GM12892 (cell line): ENCODE measurements around the gene KEL.

Experiments used
- POLR2A ChIP-seq: IDR thresholded peaks from 2 replicates; pipeline ENCODE4 v1.6.1; 2011; ENCODE audit warnings: low read depth, low read length, control low read depth
- POLR2AphosphoS5 ChIP-seq: IDR thresholded peaks from 2 replicates; pipeline ENCODE4 v1.6.1; 2011; ENCODE audit warnings: low read depth, low read length, control low read depth

GRCh38 chr7:142896741-142897379 lies 65.3 kb downstream of the KEL start:
- TF ChIP-seq POLR2A (no peak), POLR2AphosphoS5 (no peak)
